ENCODE data around the gene ADD2. TPM values are rescaled to one million over a fixed set of nuclear protein-coding genes. Genes with fewer than 3 reads are reported as not detected.

Gene ADD2
- total RNA-seq, 1 experiment from 2014 or later = 0.23 TPM

- intact Hi-C loops (cut with micrococcal nuclease) = no loop called here
- TF ChIP-seq CTCF (IDR thresholded peaks at IDR 0.05; ENCODE audit: unreplicated experiment) = no peak
- no TSS peak for BruUV-seq (replicated peaks)
- POLR2A ChIA-PET = no interaction called here
- H3K9me3 Mint-ChIP-seq (ENCODE audit: unreplicated experiment) = no peaks in the 10 kb centered on the region
- peaks cover 9% of the 10 kb centered on the region for H3K4me1 Mint-ChIP-seq (ENCODE audit: insufficient read depth, unreplicated experiment)
- H3K4me3 Mint-ChIP-seq (ENCODE audit: unreplicated experiment) = no peak overlapping the region
- H3K27me3 Mint-ChIP-seq (ENCODE audit: insufficient read depth, unreplicated experiment) = peaks cover 23% of the 10 kb centered on the region
- CTCF ChIA-PET = interaction anchor here (0.6 to 3.0 kb wide), 13 partner anchors 10 to 482 kb away, joined by 3 to 16 read pairs (median 4); partner anchors contain the start of gene FAM136A
- H3K27ac Mint-ChIP-seq (ENCODE audit: low read depth, unreplicated experiment) = no peak overlapping the region
- H3K36me3 Mint-ChIP-seq (ENCODE audit: insufficient read depth, unreplicated experiment) = no peaks in the 10 kb centered on the region
- no peak for DNase-seq (ENCODE audit: unreplicated experiment)
Observed at GRCh38 chr2:70784320-70784719, 16.3 kb upstream of the ADD2 start.

DNA sequence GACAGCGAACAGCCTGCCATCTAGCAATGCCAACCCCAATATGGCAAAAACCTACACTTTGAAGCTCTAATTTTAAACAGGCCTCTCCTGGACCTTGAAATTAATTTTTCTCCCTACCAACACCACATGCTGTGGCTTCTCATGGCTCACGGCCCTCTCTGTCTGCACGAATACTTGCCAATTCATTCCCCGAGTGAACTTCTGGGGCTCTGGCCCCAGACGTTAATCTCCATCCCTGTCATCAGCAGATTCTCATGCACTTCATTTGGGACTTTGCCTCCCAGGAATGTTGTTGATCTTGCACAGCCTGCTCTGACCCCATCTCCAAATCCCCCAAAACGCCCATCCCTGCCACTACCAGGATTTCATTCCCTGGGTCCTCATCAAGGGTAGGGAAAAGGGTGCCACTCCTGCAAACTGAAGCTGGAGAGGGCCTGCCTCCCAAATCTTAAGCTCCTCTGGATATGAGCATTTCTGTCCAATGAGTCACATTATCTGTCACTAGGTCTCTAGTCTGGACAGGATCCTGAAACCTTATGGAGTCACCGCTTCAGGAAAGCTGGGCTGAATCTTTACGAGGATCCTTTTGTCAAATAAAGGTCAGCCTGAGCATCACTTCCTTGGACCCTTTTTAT lies 12.0 kb upstream of the ADD2 start:
- ChIA-PET POLR2A (no interaction called here), CTCF (interaction anchor here (0.6 to 1.1 kb wide), 4 partner anchors 9 to 161 kb away, joined by 3 to 5 read pairs (median 3); no protein-coding TSS in a partner anchor)
- H3K4me1 Mint-ChIP-seq (ENCODE audit: insufficient read depth, unreplicated experiment) = peaks cover 8% of the 10 kb centered on the region
- BruUV-seq (replicated peaks) = no TSS peak
- no peak overlapping the region for H3K27ac Mint-ChIP-seq (ENCODE audit: low read depth, unreplicated experiment)
- TF ChIP-seq CTCF (IDR thresholded peaks at IDR 0.05; ENCODE audit: unreplicated experiment) = no peak
- DNase-seq (ENCODE audit: unreplicated experiment) = peak; percentile 56
- H3K36me3 Mint-ChIP-seq (ENCODE audit: insufficient read depth, unreplicated experiment) = no peaks in the 10 kb centered on the region
- H3K9me3 Mint-ChIP-seq (ENCODE audit: unreplicated experiment) = no peaks in the 10 kb centered on the region
- intact Hi-C loops (cut with micrococcal nuclease) = no loop called here
- no peak overlapping the region for H3K4me3 Mint-ChIP-seq (ENCODE audit: unreplicated experiment)
- H3K27me3 Mint-ChIP-seq (ENCODE audit: insufficient read depth, unreplicated experiment) = no peaks in the 10 kb centered on the region

DNA sequence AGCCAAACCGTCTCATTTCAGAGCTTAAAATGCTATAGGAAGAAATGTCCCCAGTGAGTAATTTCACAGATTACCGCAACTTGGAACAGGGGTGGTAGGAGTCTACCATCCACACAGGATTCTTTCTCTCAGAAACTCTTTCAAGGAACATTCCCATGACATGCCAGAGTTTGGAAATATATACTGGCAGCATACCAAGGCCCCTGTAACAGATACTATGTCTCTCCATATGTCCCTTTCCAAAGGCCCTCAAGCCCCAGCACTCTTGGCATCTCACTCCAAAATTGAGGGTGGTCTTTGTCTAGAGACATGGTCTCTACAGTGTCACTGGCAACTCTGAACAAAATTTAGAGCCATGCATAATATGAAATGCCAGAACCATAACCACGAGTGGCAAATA lies 11.5 kb upstream of the ADD2 start:
- no TSS peak for BruUV-seq (replicated peaks)

DNA sequence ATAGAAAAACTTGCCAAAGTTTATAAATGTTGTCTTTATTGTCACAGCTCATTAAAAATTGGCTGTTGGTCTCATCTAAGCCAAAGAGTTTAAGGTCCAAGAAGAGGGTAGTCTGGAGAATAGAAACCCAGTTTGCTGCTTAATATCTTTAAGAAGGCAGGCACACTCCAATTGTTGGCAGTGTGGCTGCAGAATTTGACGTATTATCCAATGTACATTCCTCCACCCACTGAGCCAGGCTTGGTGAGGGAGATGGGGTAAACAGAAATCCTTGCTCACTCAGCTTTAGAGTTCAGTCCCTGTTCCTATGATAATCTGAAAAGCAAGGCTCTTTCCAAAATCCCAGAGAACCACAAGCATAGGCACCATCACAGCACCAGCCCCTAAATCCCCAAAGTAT lies 10.7 kb upstream of the ADD2 start:
- H3K4me1 Mint-ChIP-seq (ENCODE audit: insufficient read depth, unreplicated experiment) = peaks cover 8% of the 10 kb centered on the region
- no peak overlapping the region for H3K27ac Mint-ChIP-seq (ENCODE audit: low read depth, unreplicated experiment)
- BruUV-seq (replicated peaks) = no TSS peak
- intact Hi-C loops (cut with micrococcal nuclease) = no loop called here
- no peak for DNase-seq (ENCODE audit: unreplicated experiment)
- no peaks in the 10 kb centered on the region for H3K36me3 Mint-ChIP-seq (ENCODE audit: insufficient read depth, unreplicated experiment)
- POLR2A ChIA-PET = no interaction called here
- no peak overlapping the region for H3K4me3 Mint-ChIP-seq (ENCODE audit: unreplicated experiment)
- H3K27me3 Mint-ChIP-seq (ENCODE audit: insufficient read depth, unreplicated experiment) = peaks cover 10% of the 10 kb centered on the region
- H3K9me3 Mint-ChIP-seq (ENCODE audit: unreplicated experiment) = peaks cover 3% of the 10 kb centered on the region
- no peak for TF ChIP-seq CTCF (IDR thresholded peaks at IDR 0.05; ENCODE audit: unreplicated experiment)
- CTCF ChIA-PET = interaction anchor here (0.5 to 1.0 kb wide), 6 partner anchors 8 to 1801 kb away, joined by 3 to 5 read pairs (median 4); partner anchors contain the start of gene FIGLA

More for the DNA sequence above, 11.5 kb upstream of the ADD2 start:
- H3K9me3 Mint-ChIP-seq (ENCODE audit: unreplicated experiment) = no peaks in the 10 kb centered on the region
- H3K4me1 Mint-ChIP-seq (ENCODE audit: insufficient read depth, unreplicated experiment) = peaks cover 8% of the 10 kb centered on the region
- H3K4me3 Mint-ChIP-seq (ENCODE audit: unreplicated experiment) = no peak overlapping the region
- CTCF ChIA-PET = interaction anchor here (0.5 to 0.7 kb wide), 2 partner anchors 10 to 1801 kb away, joined by 3 read pairs; no protein-coding TSS in a partner anchor
- POLR2A ChIA-PET = no interaction called here
- H3K27ac Mint-ChIP-seq (ENCODE audit: low read depth, unreplicated experiment) = no peak overlapping the region
- peaks cover 2% of the 10 kb centered on the region for H3K27me3 Mint-ChIP-seq (ENCODE audit: insufficient read depth, unreplicated experiment)
- DNase-seq (ENCODE audit: unreplicated experiment) = no peak
- no peak for TF ChIP-seq CTCF (IDR thresholded peaks at IDR 0.05; ENCODE audit: unreplicated experiment)
- H3K36me3 Mint-ChIP-seq (ENCODE audit: insufficient read depth, unreplicated experiment) = no peaks in the 10 kb centered on the region
- intact Hi-C loops (cut with micrococcal nuclease) = no loop called here
